Kidney glomerular epithelial cell (primary cell): ENCODE data around the gene ATXN7.
A peak's percentile ranks its signal among the peaks of the same experiment; 100 is the strongest.

Experiments used
- DNase-seq: peaks from one replicate; lab custom pipeline; 2025; lab: John Stamatoyannopoulos, UW

Gene ATXN7

DNA sequence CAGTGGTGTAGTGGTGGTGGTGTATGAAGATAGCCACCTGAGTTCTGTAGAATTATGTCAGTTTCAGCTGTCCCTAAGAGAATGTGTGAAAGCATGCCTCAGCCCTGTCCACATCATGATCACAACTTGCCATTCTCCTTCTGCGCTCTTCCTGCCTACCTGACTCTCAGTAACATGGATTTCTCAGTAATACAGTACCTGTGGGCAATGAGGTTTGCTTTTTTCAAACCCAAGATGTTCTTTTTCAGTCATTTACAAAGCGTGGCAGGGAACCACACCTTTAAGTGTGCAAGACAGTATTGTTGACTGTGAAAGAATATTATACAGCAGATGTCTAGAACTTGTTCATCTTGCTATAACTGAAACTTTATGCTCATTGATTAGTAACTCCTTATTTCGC, 120.7 kb downstream of the ATXN7 start:
- DNase-seq = no peak

DNA sequence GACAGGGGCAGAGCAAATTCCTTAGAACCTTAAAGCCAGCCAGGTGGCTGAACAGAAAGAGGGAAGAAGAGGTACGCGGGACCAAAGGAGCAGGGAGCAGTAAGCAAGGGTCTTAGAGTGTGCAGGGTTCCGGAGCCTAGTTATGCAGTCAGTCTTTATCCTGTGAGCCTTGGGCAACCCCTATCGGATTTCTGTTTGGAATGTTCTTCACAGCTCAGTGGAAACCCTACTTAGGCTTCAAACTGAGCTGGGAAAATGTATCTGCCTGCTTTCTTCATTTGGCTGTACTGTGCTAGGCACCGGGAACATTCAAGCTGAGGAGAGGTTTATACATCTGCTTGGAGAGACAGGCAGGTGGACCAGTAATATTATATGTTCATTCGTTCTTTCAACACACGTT, 122.5 kb downstream of the ATXN7 start:
- no peak for DNase-seq

DNA sequence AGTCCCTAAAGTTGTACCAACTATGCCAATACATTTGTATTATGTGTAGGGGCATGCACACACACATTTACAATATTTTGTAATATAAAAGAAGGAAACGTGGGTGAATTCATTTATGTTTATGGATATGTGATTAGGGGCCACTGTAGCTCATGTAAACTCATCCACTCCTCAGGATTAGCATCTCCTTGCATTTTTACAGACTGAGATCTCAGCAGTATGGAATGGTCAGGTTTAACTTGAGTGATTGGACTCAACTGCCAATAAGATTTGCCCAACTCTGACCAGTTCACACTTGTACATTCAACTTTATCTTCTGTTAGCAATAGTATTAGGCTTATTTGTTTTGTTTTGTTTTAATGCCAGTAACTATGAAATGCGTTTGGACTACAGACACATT, 123.2 kb downstream of the ATXN7 start:
- DNase-seq = no peak

DNA sequence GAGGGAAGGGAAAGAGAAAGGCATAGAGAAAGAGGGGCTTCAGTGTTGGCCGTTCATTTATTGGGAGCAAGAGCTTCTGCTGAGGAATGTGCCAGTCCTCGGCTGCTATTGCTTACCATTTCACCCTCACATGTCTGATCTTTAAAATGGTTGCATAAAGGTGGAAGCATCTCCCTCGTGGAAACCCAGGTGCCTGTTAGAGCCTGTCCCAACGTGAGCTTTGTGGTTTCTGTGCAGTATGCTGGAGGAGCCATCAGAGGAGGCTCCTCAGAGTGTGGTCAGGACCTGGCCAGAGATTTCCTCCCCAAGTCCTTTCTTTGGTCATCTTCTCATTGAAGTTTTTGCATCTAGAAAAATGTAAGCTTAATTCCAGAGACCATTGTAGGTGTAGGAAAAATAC, 125.3 kb downstream of the ATXN7 start:
- no peak for DNase-seq

DNA sequence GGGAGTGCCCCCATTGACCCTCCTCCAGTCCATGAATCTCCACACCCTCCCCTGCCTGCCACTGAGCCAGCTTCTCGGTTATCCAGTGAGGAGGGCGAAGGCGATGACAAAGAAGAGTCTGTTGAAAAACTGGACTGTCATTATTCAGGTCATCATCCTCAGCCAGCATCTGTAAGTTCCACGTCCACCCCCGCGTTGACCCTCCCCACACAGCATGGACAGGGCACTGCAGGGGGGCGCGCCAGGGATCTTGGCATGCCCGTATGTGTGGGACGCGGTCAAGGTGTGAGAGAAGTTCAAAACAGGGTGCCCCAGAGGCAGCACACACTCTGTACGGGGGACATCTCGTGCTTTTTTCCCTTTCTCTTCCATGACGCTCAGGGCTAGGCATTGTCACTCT, 126.5 kb downstream of the ATXN7 start:
- DNase-seq = no peak

DNA sequence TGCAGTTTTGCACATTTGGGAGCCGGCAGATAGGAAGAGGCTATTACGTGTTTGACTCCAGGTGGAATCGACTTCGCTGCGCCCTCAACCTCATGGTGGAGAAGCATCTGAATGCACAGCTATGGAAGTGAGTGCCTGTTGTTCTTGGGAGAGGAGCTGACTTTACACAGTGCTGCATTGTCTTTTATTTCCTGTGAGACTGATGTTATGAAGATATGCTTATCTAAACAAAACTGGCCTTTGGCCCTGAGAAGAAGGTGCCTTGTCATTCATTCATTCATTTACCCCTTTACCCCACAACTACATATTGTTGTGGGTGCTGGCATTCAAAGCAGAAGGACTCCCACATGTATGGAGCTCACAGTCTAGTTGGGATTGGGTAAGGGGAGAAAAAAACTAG, 127.1 kb downstream of the ATXN7 start:
- DNase-seq = no peak

DNA sequence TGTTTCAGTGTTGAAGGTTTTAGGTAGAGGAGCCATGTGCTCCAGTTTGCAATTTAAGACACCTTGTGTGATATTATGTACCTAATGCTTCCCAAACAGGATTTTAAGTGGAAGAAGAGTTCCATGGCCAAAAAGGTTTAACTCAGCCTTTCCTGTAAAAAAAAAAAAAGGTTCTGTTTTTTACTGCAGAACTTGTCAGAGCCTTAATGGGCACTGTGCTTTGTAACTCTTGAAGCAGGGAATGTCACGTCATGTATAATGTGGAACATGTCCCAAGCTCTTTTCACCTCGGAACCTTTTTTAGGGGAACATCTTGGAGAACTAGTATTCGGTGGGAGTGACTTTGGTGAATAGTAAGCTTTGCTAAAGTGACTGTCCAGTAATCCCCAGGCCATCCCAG, 128.0 kb downstream of the ATXN7 start:
- no peak for DNase-seq

DNA sequence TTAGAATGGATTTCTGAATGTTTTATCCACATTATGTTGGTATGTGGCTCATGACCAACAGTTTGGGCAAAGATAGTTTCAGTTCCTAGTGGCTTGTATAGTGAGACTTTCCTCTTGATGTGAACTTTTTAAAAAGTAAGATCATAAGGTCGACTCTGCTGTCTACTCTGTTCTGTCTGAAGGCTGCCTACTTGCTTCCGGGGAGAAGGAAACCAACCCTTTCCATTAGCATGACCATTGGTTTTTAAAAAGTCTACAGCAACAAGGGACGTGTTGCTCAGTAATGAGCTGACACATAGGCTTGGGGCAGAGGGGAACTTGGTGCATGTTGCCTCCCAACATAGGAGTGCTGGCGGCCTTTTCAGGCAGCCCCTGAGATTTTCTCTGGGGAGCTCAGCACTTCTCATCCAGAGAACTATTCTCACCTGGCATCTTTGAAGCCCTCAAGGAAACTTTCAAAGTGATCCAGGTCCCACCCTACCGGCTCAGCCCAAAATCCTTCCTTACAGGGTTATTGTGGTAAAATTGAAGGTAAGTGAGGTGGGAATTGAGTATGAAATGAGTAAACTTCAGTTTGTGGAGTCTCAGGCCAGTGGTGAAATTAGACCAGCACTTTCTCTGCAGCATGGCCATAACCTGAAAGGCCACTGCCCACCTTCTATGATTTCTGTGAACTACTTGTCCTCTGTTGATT, 129.0 kb downstream of the ATXN7 start:
- DNase-seq = no peak

DNA sequence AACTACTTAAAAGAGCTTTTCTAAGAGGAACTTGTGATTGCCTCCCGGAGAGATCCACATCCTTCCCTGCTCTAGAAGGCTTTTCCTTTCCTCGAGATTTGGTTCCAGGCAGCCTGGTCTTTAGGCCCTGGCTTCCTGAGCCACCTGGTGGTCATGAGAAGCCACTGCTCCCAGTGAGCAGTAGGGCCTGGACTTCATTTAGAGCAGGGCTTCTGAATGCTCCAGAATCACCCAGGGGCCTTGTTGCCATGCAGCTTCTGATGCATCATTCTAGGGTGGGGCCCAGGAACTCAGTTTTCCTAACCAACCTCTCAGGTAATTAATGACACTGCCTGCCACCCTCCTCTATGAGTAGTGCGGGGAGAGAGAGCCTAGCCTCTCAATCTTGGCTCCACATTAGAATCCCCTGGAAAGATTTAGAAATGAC, 130.0 kb downstream of the ATXN7 start:
- DNase-seq = peak; percentile 81

DNA sequence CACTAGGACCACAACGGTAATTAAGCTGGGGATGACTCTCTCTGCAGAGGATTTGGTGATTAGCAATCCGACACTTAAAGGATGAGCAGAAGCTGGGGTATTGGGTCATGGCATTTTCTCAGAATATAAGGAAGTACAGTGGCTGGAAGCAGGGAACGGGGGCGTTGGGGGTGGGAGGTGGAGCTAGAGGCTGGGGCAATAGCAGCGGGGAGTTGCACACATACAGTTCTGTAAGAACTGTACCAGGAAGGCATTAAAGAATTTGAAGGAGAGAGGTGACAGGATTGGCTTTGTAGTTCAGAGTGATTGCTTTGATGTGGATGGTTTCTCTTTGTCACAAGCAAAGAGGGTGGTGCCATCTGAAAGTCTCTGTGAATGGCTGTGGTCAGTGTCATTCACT, 131.4 kb downstream of the ATXN7 start:
- DNase-seq = no peak

DNA sequence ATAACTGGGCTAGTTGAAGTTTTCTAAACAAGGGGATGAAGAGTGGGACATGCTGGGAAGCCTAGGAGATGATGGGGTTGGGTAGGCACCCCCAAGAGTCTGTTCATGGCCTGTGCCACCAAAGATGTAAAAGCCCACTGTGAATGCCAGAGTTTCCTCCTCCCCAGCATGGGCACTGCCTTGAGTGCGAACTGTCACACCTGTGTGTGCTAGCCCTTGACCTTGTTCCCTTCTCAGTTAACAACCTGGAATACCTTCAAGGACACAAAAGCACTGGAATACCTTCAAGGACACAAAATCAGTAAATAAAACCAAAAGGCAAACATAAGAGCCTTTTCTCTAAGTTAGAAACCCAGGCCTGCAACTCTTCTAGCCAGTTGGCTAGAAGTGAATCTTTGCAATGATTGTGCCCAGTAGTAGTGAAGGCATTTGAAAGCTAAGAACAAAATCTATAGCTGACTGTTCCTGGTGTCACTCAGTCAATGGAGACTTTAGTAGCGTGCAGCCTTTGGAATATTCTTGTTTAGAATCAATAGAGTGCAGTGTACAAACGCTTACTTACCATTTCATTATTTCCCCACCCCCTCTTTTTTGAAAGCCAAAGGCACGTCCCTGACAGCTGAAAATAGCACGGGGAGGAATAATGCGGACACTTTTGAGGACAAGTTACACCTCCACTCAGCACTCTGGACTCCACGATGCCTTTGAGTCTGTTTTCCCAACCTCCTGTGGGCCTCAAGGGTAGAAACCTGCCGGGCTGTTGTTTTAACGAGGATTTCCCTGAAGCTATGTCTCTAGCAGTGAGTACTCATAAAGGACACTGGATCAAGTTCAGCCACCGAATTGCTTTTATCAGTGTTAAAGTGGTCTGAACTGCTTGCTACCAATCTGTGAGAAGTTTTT, 135.4 kb downstream of the ATXN7 start:
- no peak for DNase-seq

DNA sequence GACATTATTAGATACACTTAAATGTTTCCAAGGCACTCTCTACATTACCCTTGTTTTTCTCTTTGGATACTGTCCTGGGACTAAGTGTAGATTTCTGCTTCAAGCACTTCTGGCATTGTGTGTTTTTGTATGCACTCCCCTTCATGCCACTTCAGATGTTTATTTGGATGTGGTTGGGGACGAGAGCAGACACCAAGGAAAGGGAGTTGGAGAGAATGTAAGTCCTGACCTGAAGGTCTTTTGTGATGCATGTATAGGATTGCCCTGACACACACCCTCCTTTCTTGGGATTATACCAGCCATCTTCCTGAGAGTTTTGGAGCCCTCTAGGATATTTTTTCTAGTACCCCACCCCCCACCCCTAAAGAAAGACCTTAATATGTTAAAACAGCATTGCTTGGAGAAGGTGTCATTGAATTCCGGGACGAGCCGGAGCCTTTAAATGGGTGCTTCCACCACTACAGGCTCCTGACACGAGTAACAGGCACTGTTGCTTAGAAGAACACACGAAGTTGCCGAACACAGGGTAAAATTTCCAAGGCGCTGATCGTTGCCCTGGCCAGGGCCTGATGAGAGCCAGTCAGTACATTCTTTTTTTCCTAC, 136.9 kb downstream of the ATXN7 start:
- no peak for DNase-seq

DNA sequence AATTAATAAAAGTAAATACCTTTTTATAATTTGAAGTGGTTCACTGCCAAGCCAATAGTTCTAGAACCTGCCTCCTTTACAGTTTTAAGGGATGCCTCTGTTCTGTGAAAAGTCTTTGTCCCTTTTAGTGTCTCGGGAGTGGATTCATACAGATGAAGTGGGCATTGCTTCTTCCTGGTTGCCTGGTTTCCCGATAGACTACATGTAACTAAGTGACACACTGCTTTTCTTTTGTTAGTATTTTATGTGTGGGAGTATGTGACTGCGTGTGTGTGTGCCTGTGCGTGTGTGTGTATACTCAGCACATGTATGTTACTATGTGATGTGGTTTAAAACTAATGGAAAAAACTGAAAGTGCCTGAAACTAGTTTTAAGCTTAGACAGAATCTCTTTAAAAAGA, 138.6 kb downstream of the ATXN7 start:
- DNase-seq = no peak

DNA sequence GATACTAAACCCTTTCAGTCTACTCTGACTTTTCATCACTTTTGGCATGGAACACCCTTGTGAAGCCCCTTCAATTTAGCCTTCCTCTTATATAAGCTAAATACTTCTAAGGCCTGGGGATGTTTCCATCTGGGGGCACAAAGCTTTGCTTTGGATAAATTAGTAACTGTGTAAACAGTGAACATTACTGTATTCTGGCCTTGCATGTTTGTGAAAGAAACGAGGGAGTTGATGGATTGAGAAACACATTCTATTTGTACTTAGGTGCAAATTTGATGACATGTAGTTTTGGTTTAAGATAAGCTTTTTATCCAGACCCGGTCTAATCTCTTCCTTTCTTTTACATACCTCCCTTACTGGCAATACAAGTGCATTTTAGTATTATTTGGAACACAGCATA, 139.9 kb downstream of the ATXN7 start:
- no peak for DNase-seq

DNA sequence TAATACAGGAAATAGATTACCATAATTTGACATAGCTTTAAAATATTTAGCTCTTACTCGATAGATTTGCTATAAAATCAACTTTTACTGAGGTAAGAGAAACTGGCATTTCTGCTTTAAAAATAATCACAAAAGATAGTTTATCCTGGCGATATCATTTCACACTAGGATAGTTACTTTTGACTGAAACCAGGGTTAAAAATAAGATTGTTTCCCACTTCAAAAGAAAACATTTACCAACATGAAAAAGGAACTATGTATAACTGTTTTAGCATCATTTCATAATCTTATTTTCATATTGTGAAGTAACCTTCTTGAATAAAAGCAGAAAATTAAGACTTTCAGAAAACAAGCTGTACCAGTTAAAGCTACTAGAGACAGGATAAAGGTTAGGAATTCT, 144.3 kb downstream of the ATXN7 start:
- DNase-seq = no peak

DNA sequence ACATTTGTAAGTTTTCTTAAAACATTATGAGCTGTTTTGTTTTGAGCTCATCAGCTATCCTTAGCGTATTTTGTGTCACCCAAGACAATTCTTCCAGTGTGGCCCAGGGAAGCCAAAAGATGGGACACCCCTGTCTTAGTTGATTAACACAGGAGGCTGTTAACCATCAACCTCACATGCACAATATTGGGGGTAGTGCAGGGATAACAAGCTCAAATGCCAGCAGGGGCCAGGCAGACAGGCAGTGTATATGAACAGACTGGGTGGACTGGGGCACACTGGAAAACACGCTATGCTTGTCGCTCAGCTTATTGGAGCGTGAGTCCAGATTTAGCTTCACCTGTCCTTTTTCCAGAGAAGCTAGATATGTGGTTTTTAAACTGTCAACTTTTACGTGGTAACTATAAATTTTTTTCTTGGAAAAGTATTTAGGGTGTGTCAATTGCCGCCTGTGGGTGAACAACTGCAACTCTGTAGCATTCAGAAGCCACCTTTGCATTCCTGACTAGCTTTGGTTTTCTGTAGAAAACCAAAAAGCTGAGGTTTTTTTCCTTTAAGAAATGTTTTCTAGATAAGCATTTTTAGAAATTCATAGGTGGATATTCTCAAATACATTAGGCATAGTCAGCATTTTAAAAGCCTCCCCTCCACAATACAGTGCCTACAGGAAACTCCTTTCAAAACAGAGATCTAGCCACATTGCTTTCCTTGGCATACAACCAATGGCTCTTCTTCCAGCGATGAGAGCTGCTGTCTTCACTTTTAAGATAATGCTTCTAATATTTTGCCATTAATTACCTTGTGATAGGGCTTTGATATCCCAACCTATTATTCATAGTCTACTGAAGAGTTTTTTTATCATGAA, 145.1 kb downstream of the ATXN7 start:
- peak; percentile 16 for DNase-seq

DNA sequence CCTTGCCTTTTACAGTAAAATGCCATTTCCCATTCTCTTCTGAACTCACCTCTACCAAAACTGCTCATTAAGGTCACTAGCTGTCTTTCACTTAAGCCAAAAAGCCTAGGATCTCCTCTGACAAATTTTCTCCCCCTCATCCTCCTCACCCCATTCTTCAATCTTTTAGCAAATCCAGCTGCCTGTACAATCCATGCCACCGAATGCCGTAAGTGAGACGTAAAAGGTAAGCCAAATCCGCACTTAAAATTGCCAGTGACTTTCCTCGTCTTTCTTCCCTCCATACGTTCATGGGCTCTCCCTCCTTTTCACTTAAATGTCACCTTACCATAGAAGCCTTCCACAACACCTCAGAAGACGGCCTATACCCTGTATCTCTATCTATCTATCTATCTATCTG, 145.9 kb downstream of the ATXN7 start:
- DNase-seq = no peak

DNA sequence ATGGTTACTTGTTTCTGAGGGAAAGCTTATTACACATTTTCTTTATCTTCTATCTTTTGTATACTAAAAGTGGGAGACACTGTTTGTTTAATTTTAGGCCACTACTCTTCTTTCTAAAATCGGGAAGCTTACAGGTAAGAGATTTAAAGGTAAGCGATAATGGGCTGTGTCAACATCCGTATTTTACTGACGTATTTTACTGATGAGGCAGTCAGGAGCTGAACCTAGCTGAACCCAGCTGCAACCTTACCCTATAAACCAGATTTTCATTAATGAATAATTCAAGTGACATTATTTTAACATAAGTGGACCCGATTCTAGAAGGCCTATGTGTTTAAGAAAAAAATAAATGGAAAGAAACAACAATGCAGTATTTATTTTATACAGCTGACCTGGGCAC, 146.5 kb downstream of the ATXN7 start:
- no peak for DNase-seq

DNA sequence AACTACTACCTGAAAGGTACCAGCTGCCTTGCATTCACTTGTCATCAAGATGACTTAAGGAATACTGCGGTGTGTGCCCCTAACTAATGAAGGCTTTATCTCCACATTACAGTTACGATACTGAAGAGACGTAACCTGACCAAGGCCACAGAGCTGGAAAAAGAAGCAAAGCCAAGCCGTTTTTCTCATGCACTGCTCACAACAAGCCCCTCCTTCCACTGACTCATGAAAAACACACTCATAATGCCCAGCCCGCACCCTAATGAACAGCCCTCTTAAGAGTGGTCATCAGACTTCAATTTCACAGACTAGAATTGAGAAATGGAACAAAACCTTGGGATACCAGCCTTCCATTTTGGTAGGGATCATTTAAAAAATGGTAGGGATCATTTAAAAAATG, 148.0 kb downstream of the ATXN7 start:
- DNase-seq = no peak

DNA sequence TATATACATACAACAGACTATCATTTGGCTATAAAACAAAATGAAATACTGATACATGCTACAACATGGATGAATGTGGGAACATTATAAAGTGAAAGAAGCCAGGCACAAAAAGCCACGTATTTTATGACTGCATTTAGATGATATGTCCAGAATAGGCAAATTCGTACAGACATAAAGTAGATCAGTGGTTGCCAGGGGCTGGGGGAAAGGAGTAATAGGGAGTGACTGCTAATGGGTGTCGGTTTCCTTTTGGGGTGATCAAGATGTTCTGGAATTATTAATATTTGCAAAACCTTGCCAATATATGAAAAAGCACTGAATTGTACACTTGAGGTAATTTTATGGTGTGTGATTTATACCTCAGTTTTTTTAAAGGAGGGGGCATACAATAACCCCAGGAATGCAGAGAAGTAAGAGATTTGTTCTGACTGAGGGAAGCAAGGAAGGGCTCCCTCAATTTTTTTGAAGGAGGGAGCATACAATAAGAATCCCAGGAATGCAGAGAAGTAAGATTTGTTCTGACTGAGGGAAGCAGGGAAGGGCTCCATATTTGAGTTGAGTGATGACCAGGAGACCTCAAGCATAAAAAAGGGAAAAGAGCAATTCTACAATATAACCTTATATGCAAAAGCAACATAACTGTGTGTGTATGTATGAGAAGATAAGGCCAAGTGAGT, 153.4 kb downstream of the ATXN7 start:
- DNase-seq = peak; percentile 17

DNA sequence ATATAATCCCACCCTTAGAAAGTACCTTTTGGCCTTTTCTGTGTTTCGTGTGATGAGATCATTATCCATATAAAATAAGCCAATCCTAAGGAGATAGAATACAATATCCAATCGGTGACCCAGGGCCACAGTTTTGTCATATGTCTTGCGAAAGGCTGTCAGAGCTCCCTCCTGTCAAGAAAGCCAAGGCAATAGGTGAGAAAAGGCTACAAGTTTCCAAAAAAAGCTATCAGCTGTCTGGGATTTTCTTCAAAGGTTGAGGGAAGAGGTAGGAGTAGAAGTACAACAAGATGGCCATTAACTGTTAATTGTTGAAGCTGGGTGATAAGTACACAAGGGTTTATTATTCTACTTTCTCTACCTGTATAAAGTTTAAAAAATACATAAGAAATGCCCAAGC, 155.6 kb downstream of the ATXN7 start:
- DNase-seq = no peak

DNA sequence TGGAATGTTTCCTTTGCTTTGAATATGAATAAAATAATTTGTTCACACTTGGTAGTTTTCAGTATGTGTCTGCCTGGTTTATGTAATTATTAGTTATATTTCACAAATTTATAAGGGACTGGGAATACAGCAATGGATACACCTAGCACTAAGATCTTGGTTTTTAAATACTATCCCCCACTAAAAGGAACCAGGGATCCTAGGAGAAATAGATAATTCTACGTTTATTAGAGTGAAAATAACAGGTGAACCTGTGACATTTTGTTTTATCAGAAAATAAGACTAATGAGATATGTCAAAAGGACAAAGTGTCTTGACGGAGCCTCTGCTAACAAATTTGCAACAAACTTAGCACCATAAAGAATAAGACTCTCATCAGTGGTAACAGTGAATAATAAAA, 156.2 kb downstream of the ATXN7 start:
- no peak for DNase-seq
